Measurements from ENCODE around the gene RFXAP.

Gene RFXAP

DNA sequence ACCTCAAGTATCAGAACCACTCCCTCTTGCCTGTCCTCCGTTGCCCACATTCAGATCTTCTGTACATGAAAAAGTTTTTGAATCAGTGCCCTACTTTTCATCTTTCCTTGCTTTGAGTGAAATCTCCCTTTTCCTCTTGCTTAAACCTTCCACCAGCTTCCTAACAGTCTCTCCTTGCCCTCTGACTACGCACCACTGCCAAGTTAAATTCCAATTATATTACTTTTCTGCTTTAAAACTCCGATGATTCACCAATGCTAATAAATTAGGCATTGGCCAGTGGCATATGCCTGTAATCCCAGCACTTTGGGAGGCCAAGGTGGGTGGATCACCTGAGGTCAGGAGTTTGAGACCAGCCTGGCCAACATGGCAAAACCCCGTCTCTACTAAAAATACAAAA is 30.7 kb upstream of the RFXAP start:
- no peaks in the 10 kb centered on the region for H3K79me2 ChIP-seq (ENCODE audit: control insufficient read depth, low read length)
- H3K4me3 ChIP-seq (ENCODE audit: low read length), result no peak overlapping the region
- H3K4me2 ChIP-seq (ENCODE audit: low read length), result no peak overlapping the region
- H3K27me3 ChIP-seq (ENCODE audit: control insufficient read depth, low read length), result no peaks in the 10 kb centered on the region
- H3K9me3 ChIP-seq (ENCODE audit: control insufficient read depth, insufficient read depth, low read length), result no peaks in the 10 kb centered on the region
- no peak for TF ChIP-seq EZH2phosphoT487 (IDR thresholded peaks at IDR 0.05; ENCODE audit: borderline replicate concordance, low read length)
- TF ChIP-seq, protein P1, sequence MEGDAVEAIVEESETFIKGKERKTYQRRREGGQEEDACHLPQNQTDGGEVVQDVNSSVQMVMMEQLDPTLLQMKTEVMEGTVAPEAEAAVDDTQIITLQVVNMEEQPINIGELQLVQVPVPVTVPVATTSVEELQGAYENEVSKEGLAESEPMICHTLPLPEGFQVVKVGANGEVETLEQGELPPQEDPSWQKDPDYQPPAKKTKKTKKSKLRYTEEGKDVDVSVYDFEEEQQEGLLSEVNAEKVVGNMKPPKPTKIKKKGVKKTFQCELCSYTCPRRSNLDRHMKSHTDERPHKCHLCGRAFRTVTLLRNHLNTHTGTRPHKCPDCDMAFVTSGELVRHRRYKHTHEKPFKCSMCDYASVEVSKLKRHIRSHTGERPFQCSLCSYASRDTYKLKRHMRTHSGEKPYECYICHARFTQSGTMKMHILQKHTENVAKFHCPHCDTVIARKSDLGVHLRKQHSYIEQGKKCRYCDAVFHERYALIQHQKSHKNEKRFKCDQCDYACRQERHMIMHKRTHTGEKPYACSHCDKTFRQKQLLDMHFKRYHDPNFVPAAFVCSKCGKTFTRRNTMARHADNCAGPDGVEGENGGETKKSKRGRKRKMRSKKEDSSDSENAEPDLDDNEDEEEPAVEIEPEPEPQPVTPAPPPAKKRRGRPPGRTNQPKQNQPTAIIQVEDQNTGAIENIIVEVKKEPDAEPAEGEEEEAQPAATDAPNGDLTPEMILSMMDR (IDR thresholded peaks at IDR 0.05; ENCODE audit: low read depth, low read length, poor library complexity, severe bottlenecking), result no peak
- no peaks in the 10 kb centered on the region for H4K20me1 ChIP-seq (ENCODE audit: control insufficient read depth, insufficient read depth, low read depth, low read length)
- no peak overlapping the region for H3K27ac ChIP-seq (ENCODE audit: low read depth, low read length)
- no peaks in the 10 kb centered on the region for H3F3A ChIP-seq (ENCODE audit: control insufficient read depth, insufficient read depth)
- no peaks in the 10 kb centered on the region for H3K36me3 ChIP-seq (ENCODE audit: control insufficient read depth, low read length)
- H3K4me1 ChIP-seq (ENCODE audit: control insufficient read depth, low read length), result no peaks in the 10 kb centered on the region
- H3K9me2 ChIP-seq (replicated peaks; ENCODE audit: control insufficient read depth, low read length), result no peaks in the 10 kb centered on the region

DNA sequence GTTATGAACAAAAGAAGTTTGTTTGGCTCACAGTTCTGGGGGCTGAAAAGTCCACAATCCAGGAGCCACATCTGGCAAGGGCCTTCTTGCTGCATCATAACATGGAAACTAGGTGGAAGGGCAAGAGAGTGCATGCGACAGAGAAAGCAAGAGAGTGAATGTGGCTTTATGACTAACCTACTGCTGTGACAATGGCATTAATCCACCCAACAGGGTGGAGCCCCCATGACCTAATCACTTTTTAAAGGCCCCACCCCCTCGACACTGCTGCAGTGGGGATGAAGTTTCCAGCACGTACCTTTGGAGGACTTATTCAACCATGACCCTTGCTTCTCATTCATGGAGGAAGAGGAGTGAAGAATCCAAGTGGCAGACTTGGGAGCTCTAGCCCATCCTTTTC is 30.0 kb upstream of the RFXAP start:
- no peaks in the 10 kb centered on the region for H3F3A ChIP-seq (ENCODE audit: control insufficient read depth, insufficient read depth)
- no peak overlapping the region for H3K4me2 ChIP-seq (ENCODE audit: low read length)
- H3K27ac ChIP-seq (ENCODE audit: low read depth, low read length), result no peak overlapping the region
- H3K4me1 ChIP-seq (ENCODE audit: control insufficient read depth, low read length), result no peaks in the 10 kb centered on the region
- H3K9me2 ChIP-seq (replicated peaks; ENCODE audit: control insufficient read depth, low read length), result no peaks in the 10 kb centered on the region
- 0 out of 2 replicates have a peak, but pooled peaks cover 1% of the 10 kb centered on the region for H3K27me3 ChIP-seq (ENCODE audit: control insufficient read depth, low read length)
- no peak overlapping the region for H3K4me3 ChIP-seq (ENCODE audit: low read length)
- no peaks in the 10 kb centered on the region for H3K36me3 ChIP-seq (ENCODE audit: control insufficient read depth, low read length)
- H3K9me3 ChIP-seq (ENCODE audit: control insufficient read depth, insufficient read depth, low read length), result no peaks in the 10 kb centered on the region
- H3K79me2 ChIP-seq (ENCODE audit: control insufficient read depth, low read length), result no peaks in the 10 kb centered on the region
- TF ChIP-seq EZH2phosphoT487 (IDR thresholded peaks at IDR 0.05; ENCODE audit: borderline replicate concordance, low read length), result no peak
- TF ChIP-seq, protein P1 (IDR thresholded peaks at IDR 0.05; ENCODE audit: low read depth, low read length, poor library complexity, severe bottlenecking), result no peak
- H4K20me1 ChIP-seq (ENCODE audit: control insufficient read depth, insufficient read depth, low read depth, low read length), result no peaks in the 10 kb centered on the region

DNA sequence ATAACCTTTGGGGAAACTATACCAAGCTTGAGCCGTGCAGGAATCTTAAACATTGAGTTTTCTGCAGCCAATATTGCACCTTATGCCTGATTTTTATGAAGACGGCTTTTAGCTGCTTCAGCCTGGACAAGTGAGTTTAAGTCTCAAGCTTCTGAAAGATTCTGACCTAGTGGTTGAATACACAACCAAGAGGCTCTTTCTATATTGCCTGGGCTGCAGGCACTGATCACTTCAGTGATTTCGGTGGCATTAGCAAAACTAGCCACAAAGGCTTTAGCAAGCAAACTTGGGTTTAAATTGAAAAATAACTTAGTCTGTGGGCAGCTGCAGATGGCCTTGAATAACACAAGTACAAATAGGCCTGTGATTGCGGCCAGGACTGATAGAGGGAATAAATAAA is 29.3 kb upstream of the RFXAP start:
- Histone ChIP-seq H3K9me2 (replicated peaks; ENCODE audit: control insufficient read depth, low read length) (no peaks in the 10 kb centered on the region), H3K4me3 (ENCODE audit: low read length) (no peak overlapping the region), H3K4me1 (ENCODE audit: control insufficient read depth, low read length) (no peaks in the 10 kb centered on the region), H3F3A (ENCODE audit: control insufficient read depth, insufficient read depth) (no peaks in the 10 kb centered on the region), H3K4me2 (ENCODE audit: low read length) (no peak overlapping the region), H3K27me3 (ENCODE audit: control insufficient read depth, low read length) (peaks cover 5% of the 10 kb centered on the region; the same call in 1 of the 2 replicates), H3K9me3 (ENCODE audit: control insufficient read depth, insufficient read depth, low read length) (no peaks in the 10 kb centered on the region), H3K36me3 (ENCODE audit: control insufficient read depth, low read length) (no peaks in the 10 kb centered on the region), H3K79me2 (ENCODE audit: control insufficient read depth, low read length) (no peaks in the 10 kb centered on the region), H4K20me1 (ENCODE audit: control insufficient read depth, insufficient read depth, low read depth, low read length) (no peaks in the 10 kb centered on the region), H3K27ac (ENCODE audit: low read depth, low read length) (no peak overlapping the region)
- TF ChIP-seq, protein P1 (IDR thresholded peaks at IDR 0.05; ENCODE audit: low read depth, low read length, poor library complexity, severe bottlenecking), result no peak
- no peak for TF ChIP-seq EZH2phosphoT487 (IDR thresholded peaks at IDR 0.05; ENCODE audit: borderline replicate concordance, low read length)
